Gastrocnemius medialis (tissue), 4 donors: ENCODE results near the gene DOCK8. TPM values are rescaled to one million over a fixed set of nuclear protein-coding genes. Genes with fewer than 3 reads are reported as not detected.
A peak's percentile ranks its signal among the peaks of the same experiment; 100 is the strongest.
"Not testable (repeated sequence)": the region's sequence is repeated elsewhere in the genome, so short reads cannot be mapped to it uniquely, and the experiment has no call there.

Experiments
- ATAC-seq, 2 donors: fragments of 150-250 bp; one replicate each; pipeline ENCODE4 v1.9.1; 2016
- DNase-seq, 2 donors: peaks; one replicate each; pipeline ENCODE4 v3.0.0-alpha.2; 2019
- H3K27ac ChIP-seq, 4 donors: fragments of 200-600 bp; sonication (generic); 1 replicate in 1 of 4; 2 replicates in 3 of 4; pipeline ENCODE4 v1.5.1; 2016 to 2018; ENCODE audit warnings: mild to moderate bottlenecking in 2 of 4, moderate library complexity in 1 of 4
- H3K27me3 ChIP-seq, 3 donors: fragments of 200-600 bp; sonication (generic) in 2 of 3; 1 replicate in 1 of 3; 2 replicates in 2 of 3; pipeline versions ENCODE4 v1.5.1 to v1.6.0; 2016 to 2019; ENCODE audit warnings: mild to moderate bottlenecking in 1 of 3, moderate library complexity in 1 of 3
- H3K36me3 ChIP-seq, 2 donors: fragments of 200-600 bp; sonication (generic) in 1 of 2; one replicate each; pipeline ENCODE4 v1.5.1; 2017 to 2018
- H3K4me1 ChIP-seq, 2 donors: fragments of 200-600 bp; sonication (generic) in 1 of 2; one replicate each; pipeline ENCODE4 v1.5.1; 2016 to 2017; ENCODE audit warnings: mild to moderate bottlenecking in 2 of 2
- H3K4me3 ChIP-seq, 4 donors: fragments of 200-600 bp; sonication (generic) in 3 of 4; 1 replicate in 1 of 4; 2 replicates in 3 of 4; pipeline ENCODE4 v1.5.1; 2016 to 2019; ENCODE audit warnings: mild to moderate bottlenecking in 2 of 4
- H3K9me3 ChIP-seq, 3 donors: fragments of 200-600 bp; sonication (generic) in 2 of 3; 1 replicate in 1 of 3; 2 replicates in 2 of 3; pipeline ENCODE4 v1.5.1; 2016 to 2019
- POLR2A ChIP-seq, 2 donors: fragments of 450-650 bp; IDR thresholded peaks; one replicate each; pipeline ENCODE4 v1.6.1; 2017; ENCODE audit warnings: antibody characterized with exemption in 2 of 2, mild to moderate bottlenecking in 2 of 2, moderate library complexity in 2 of 2
- in situ Hi-C, 4 donors: fragments of 200-750 bp; cut with MboI; loops; one replicate each; pipeline versions ENCODE4 v1.15.0 to v1.8.0; 2017; ENCODE audit warnings: low sequenced_read_pairs in 4 of 4
- intact Hi-C: fragments of 100-400 bp; cut with DNase I; formaldehyde crosslinking; loops from one replicate; pipeline ENCODE4 v1.15.1; 2023; ENCODE audit warnings: low total_unique reads
- total RNA-seq, 4 donors: library from RNA; depleted of rRNA; stranded (reverse); fragments of >200 nt; gene quantifications; one replicate each; pipeline versions ENCODE4 v1.1.0 to v1.2.3, GENCODE V29; 2016
- TF ChIP-seq, protein P1 (sequence below), 5 experiments: fragments of 450-650 bp in 3 of 5; fragments of 200-600 bp in 2 of 5; sonication (generic) in 2 of 5; IDR thresholded peaks in 4 of 5; conservative IDR thresholded peaks in 1 of 5; 1 replicate in 4 of 5; 2 replicates in 1 of 5; pipeline ENCODE4 v1.5.1; 2016 to 2019; ENCODE audit warnings: antibody characterized with exemption in 5 of 5, mild to moderate bottlenecking in 3 of 5, moderate library complexity in 3 of 5

DOCK8 gene
- total RNA-seq, 4 donors from 2014 or later: 0.80 to 2.8 (median 2.0) TPM

DNA sequence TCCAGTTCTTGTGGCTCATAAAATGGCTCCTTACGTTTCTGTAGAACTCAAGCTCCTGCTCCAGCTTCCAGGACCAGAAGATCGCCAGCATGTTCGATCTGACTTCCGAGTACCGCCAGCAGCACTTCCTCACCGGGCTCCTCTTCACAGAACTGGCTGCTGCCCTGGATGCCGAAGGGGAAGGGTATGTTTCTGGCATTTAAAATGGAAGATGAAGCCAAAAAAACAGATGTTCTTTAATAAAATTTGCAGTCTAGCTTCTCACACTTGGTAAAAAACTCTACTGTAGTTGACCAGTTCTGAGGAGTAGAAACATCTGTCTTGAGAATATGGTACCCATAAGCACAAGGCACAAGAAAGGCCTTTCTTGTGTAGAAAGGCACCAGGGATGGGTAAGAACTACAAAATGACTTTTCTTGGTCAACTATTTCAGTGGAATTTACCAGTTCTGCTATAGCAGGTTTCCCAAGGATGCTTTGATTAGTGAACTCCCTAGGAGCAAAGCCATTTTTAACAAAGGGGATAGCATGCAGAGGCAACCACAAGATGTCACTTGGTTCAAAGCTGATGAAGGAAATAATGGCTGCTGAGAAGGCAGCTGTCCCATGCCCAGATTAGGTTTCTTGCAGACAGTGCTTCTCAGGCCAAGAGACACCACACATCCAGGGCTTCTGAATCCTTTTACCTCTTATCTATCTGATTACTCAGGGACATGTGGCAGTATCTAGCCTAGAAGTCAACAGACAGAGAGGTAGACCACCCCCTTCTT lies 192.4 kb downstream of the DOCK8 start:
- TF ChIP-seq, protein P1, sequence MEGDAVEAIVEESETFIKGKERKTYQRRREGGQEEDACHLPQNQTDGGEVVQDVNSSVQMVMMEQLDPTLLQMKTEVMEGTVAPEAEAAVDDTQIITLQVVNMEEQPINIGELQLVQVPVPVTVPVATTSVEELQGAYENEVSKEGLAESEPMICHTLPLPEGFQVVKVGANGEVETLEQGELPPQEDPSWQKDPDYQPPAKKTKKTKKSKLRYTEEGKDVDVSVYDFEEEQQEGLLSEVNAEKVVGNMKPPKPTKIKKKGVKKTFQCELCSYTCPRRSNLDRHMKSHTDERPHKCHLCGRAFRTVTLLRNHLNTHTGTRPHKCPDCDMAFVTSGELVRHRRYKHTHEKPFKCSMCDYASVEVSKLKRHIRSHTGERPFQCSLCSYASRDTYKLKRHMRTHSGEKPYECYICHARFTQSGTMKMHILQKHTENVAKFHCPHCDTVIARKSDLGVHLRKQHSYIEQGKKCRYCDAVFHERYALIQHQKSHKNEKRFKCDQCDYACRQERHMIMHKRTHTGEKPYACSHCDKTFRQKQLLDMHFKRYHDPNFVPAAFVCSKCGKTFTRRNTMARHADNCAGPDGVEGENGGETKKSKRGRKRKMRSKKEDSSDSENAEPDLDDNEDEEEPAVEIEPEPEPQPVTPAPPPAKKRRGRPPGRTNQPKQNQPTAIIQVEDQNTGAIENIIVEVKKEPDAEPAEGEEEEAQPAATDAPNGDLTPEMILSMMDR (IDR thresholded peaks at IDR 0.05 in 4 of 5, conservative IDR thresholded peaks at IDR 0.05 in 1 of 5): no peak
- no peak for TF ChIP-seq POLR2A (IDR thresholded peaks at IDR 0.05)
- ATAC-seq (peak in 1 of 2 donors; percentile 72), DNase-seq (no peak)
- H3K27me3 ChIP-seq: no peaks in the 10 kb centered on the region
- no peaks in the 10 kb centered on the region for H3K4me1 ChIP-seq
- in situ Hi-C loops: no loop called here
- no peak overlapping the region for H3K4me3 ChIP-seq
- no peaks in the 10 kb centered on the region for H3K36me3 ChIP-seq
- H3K9me3 ChIP-seq: no peaks in the 10 kb centered on the region
- no peak overlapping the region for H3K27ac ChIP-seq
- intact Hi-C loops: no loop called here

DNA sequence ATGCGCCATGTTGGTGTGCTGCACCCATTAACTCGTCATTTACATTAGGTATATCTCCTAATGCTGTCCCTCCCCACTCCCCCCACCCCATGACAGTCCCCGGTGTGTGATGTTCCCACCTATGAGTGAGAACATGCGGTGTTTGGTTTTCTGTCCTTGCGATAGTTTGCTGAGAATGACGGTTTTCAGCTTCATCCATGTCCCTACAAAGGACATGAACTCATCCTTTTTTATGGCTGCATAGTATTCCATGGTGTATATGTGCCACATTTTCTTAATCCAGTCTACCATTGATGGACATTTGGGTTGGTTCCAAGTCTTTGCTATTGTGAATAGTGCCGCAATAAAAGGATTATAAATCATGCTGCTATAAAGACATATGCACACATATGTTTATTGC lies 195.0 kb downstream of the DOCK8 start:
- H3K9me3 ChIP-seq, H3K4me3 ChIP-seq, ATAC-seq, intact Hi-C loops, H3K27ac ChIP-seq, H3K36me3 ChIP-seq, DNase-seq, H3K27me3 ChIP-seq, in situ Hi-C loops, H3K4me1 ChIP-seq: not testable (repeated sequence)

DNA sequence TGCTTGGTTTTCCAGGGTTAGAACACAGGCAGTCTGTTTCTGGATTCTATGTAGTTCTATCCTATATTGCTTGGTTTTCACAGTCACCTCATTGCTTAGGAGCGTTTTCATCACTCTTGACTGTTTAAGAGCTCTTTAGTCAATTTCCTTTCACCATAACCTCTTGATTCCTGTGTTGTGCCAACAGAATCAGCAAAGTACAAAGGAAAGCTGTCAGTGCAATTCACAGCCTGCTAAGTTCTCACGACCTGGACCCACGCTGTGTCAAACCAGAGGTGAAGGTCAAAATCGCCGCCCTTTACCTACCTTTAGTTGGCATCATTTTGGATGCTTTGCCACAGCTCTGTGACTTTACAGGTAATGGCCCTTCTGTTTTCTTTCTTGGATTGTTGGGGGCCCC lies 199.9 kb downstream of the DOCK8 start:
- Histone ChIP-seq H3K27ac (no peak overlapping the region), H3K4me1 (no peaks in the 10 kb centered on the region), H3K36me3 (no peaks in the 10 kb centered on the region), H3K27me3 (no peaks in the 10 kb centered on the region), H3K9me3 (no peaks in the 10 kb centered on the region), H3K4me3 (no peak overlapping the region)
- ATAC-seq: no peak
- no peak for DNase-seq
- TF ChIP-seq, protein P1 (IDR thresholded peaks at IDR 0.05 in 4 of 5, conservative IDR thresholded peaks at IDR 0.05 in 1 of 5): no peak
- TF ChIP-seq POLR2A (IDR thresholded peaks at IDR 0.05): no peak
- in situ Hi-C loops: no loop called here
- intact Hi-C loops: no loop called here

DNA sequence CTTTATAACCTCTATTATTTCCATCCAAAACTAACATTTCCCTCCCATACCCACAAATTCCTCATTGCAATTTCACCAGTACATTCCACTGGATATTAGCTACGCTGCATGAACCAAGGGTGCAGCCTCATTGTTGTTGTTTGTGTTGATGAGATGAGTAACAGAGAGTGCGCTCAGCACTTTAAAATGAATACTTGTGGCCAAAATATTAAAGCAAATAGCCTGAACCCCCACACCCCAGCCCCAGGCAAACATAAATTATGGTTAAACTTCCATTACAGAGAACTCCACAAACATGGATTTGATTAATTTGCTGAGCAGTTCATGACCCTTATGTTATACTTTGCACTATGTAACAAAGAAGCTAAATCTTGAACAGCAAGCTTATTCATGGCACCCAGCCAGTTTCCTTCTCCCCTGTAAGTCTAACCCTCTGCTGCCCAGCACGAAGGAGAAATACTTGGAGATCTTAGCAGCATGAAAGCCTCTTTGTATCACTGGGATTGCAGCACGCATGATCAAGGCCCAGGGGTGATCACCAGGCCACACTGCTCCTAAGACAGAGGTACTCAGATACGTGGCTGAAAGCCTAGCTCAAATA lies 205.0 kb downstream of the DOCK8 start:
- ATAC-seq (no peak), DNase-seq (no peak)
- H3K4me1 ChIP-seq: no peaks in the 10 kb centered on the region
- no peak overlapping the region for H3K4me3 ChIP-seq
- H3K9me3 ChIP-seq: no peaks in the 10 kb centered on the region
- no peaks in the 10 kb centered on the region for H3K27me3 ChIP-seq
- no peak overlapping the region for H3K27ac ChIP-seq
- no peak for TF ChIP-seq POLR2A (IDR thresholded peaks at IDR 0.05)
- TF ChIP-seq, protein P1 (IDR thresholded peaks at IDR 0.05 in 4 of 5, conservative IDR thresholded peaks at IDR 0.05 in 1 of 5): no peak
- intact Hi-C loops (no loop called here), in situ Hi-C loops (no loop called here)
- no peaks in the 10 kb centered on the region for H3K36me3 ChIP-seq

DNA sequence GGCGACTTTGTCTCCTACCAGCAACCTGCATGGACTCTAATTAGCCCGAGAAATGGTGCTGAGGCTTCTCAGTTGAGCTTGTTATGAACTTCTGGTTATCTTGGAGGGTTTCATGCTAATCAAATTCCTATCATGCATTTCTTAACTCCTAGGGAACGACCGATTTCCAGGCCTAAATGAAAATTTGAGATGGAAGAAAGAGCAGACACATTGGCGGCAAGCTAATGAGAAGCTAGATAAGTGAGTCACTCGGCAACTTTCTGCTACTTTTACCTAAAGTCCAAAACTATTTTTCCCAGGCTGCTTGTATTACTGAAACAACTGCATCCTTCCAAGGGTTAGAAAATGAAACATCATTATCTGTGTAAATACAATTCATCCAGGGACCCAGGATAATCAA lies 207.2 kb downstream of the DOCK8 start:
- no peaks in the 10 kb centered on the region for H3K36me3 ChIP-seq
- intact Hi-C loops (no loop called here), in situ Hi-C loops (no loop called here)
- H3K27ac ChIP-seq: no peak overlapping the region
- no peaks in the 10 kb centered on the region for H3K4me1 ChIP-seq
- no peak overlapping the region for H3K4me3 ChIP-seq
- TF ChIP-seq, protein P1 (IDR thresholded peaks at IDR 0.05 in 4 of 5, conservative IDR thresholded peaks at IDR 0.05 in 1 of 5): no peak
- TF ChIP-seq POLR2A (IDR thresholded peaks at IDR 0.05): no peak
- H3K27me3 ChIP-seq: no peaks in the 10 kb centered on the region
- DNase-seq: no peak
- no peak for ATAC-seq
- H3K9me3 ChIP-seq: no peaks in the 10 kb centered on the region
